Measurements from ENCODE around the gene OR5H14. TPM values are rescaled to one million over a fixed set of nuclear protein-coding genes. Genes with fewer than 3 reads are reported as not detected.
"Not testable (repeated sequence)": the region's sequence is repeated elsewhere in the genome, so short reads cannot be mapped to it uniquely, and the experiment has no call there.

OR5H14 gene
- total RNA-seq, result not detected
- long read RNA-seq, result 0 reads

- DNase-seq, result no peak
- no peak for ATAC-seq
- intact Hi-C loops (cut with DNase I), result no loop called here
These were observed at the start of gene OR5H14 for GRCh38 chr3:98147179-98147578. TSS of gene OR5H14 (plus strand) at chr3:98147479. CDS start at chr3:98149386, 1,907 bp downstream.

GRCh38 chr3:98099848-98100247 lies 47.4 kb upstream of the OR5H14 start:
- intact Hi-C loops (cut with DNase I), result no loop called here
- DNase-seq, result no peak
- ATAC-seq, result no peak

GRCh38 chr3:98108162-98108561 lies 39.1 kb upstream of the OR5H14 start:
- ATAC-seq (no peak), DNase-seq (no peak)
- intact Hi-C loops (cut with DNase I), result no loop called here

- intact Hi-C loops (cut with DNase I), result no loop called here
- DNase-seq (no peak), ATAC-seq (no peak)
These were observed 37.3 kb upstream of the OR5H14 start for GRCh38 chr3:98109807-98110549.

- intact Hi-C loops (cut with DNase I), result no loop called here
- DNase-seq, result no peak
- no peak for ATAC-seq
These were observed 36.8 kb upstream of the OR5H14 start for GRCh38 chr3:98110550-98110908.

GRCh38 chr3:98114264-98114663 lies 33.0 kb upstream of the OR5H14 start:
- intact Hi-C loops (cut with DNase I), result no loop called here
- no peak for ATAC-seq
- DNase-seq, result no peak

GRCh38 chr3:98115717-98116116 lies 31.6 kb upstream of the OR5H14 start:
- no peak for ATAC-seq
- intact Hi-C loops (cut with DNase I), result no loop called here
- DNase-seq, result no peak

GRCh38 chr3:98130421-98130820 lies 16.9 kb upstream of the OR5H14 start, which contains the start of gene OR5H1:
TSS of gene OR5H1 (plus strand) at chr3:98130721. CDS start at chr3:98132698, 1,977 bp downstream.
- intact Hi-C loops (cut with DNase I), result no loop called here
- ATAC-seq (no peak), DNase-seq (no peak)

GRCh38 chr3:98136631-98137030 lies 10.6 kb upstream of the OR5H14 start:
- DNase-seq (no peak), ATAC-seq (no peak)
- intact Hi-C loops (cut with DNase I), result no loop called here

- DNase-seq; ATAC-seq; intact Hi-C loops (cut with DNase I): not testable (repeated sequence)
These were observed 9.3 kb upstream of the OR5H14 start for GRCh38 chr3:98137826-98138557.

GRCh38 chr3:98140531-98140930 lies 6.7 kb upstream of the OR5H14 start:
- intact Hi-C loops (cut with DNase I), result no loop called here
- DNase-seq, result no peak
- ATAC-seq, result no peak

- ATAC-seq (no peak), DNase-seq (no peak)
- intact Hi-C loops (cut with DNase I), result no loop called here
These were observed 1.5 kb downstream of the OR5H14 start for GRCh38 chr3:98148751-98149150.

GRCh38 chr3:98149456-98149855 lies 2.2 kb downstream of the OR5H14 start:
- ATAC-seq; intact Hi-C loops (cut with DNase I); DNase-seq: not testable (repeated sequence)

- intact Hi-C loops (cut with DNase I), result loop anchor here in 1 of 2 donors (10.0 kb wide), 1 partner anchor 64 kb away; no protein-coding TSS in a partner anchor
- DNase-seq, result no peak
- ATAC-seq, result no peak
These were observed 4.0 kb downstream of the OR5H14 start for GRCh38 chr3:98151241-98151640.

GRCh38 chr3:98166396-98166795 lies 19.1 kb downstream of the OR5H14 start, which contains the start of gene OR5H15:
TSS of gene OR5H15 (plus strand) at chr3:98166696. CDS start at chr3:98168700, 2,004 bp downstream.
- intact Hi-C loops (cut with DNase I), result no loop called here
- no peak for DNase-seq
- no peak for ATAC-seq

GRCh38 chr3:98171071-98171470 lies 23.8 kb downstream of the OR5H14 start:
- no peak for ATAC-seq
- no peak for DNase-seq
- intact Hi-C loops (cut with DNase I), result no loop called here

- no peak for DNase-seq
- intact Hi-C loops (cut with DNase I), result no loop called here
- ATAC-seq, result no peak
These were observed 25.3 kb downstream of the OR5H14 start for GRCh38 chr3:98172621-98173020.

GRCh38 chr3:98180319-98180890 lies 33.1 kb downstream of the OR5H14 start:
- DNase-seq, result no peak
- intact Hi-C loops (cut with DNase I), result no loop called here
- ATAC-seq, result no peak

- intact Hi-C loops (cut with DNase I), result no loop called here
- DNase-seq, result no peak
- ATAC-seq, result no peak
These were observed 34.9 kb downstream of the OR5H14 start for GRCh38 chr3:98182196-98182595.

- no peak for ATAC-seq
- no peak for DNase-seq
- intact Hi-C loops (cut with DNase I), result no loop called here
These were observed 37.9 kb downstream of the OR5H14 start for GRCh38 chr3:98185180-98185579.

Measured in left cardiac atrium (tissue), 4 donors.